GM12872 (cell line): ENCODE data around the gene NOP16.

ENCODE experiments used
- CTCF ChIP-seq: IDR thresholded peaks from 3 replicates; pipeline ENCODE4 v1.5.1; 2011; ENCODE audit warnings: low read depth, mild to moderate bottlenecking, low read length, moderate library complexity; ENCODE audit not compliant: insufficient read depth

Gene NOP16

GRCh38 chr5:176415240-176415951 is 27.0 kb upstream of the NOP16 start:
- no peak for TF ChIP-seq CTCF

- no peak for TF ChIP-seq CTCF
Observed at GRCh38 chr5:176414704-176415103, 26.3 kb upstream of the NOP16 start.

- no peak for TF ChIP-seq CTCF
Observed at GRCh38 chr5:176413709-176414191, 25.4 kb upstream of the NOP16 start.

GRCh38 chr5:176413255-176413565 is 24.8 kb upstream of the NOP16 start:
- no peak for TF ChIP-seq CTCF

GRCh38 chr5:176412517-176413254 is 24.3 kb upstream of the NOP16 start:
- TF ChIP-seq CTCF = no peak

- no peak for TF ChIP-seq CTCF
Observed at GRCh38 chr5:176410486-176411180, 22.2 kb upstream of the NOP16 start.

- no peak for TF ChIP-seq CTCF
Observed at GRCh38 chr5:176409765-176410164, 21.4 kb upstream of the NOP16 start.
